ENCODE results near the gene TNFRSF12A. TPM values are rescaled to one million over a fixed set of nuclear protein-coding genes. Genes with fewer than 3 reads are reported as not detected.

The TNFRSF12A gene
- total RNA-seq, 4 donors from 2014 or later, result 2.3 to 59.6 (median 30.5) TPM

GRCh38 chr16:2986623-2987188 lies 33.5 kb upstream of the TNFRSF12A start:
- H3K27me3 ChIP-seq, result peaks cover 34% of the 10 kb centered on the region
- H3K9me3 ChIP-seq, result no peaks in the 10 kb centered on the region
- H3K36me3 ChIP-seq, result no peaks in the 10 kb centered on the region
- peaks cover 38% of the 10 kb centered on the region for H3K4me1 ChIP-seq
- H3K4me3 ChIP-seq, result no peak overlapping the region
- no peak for DNase-seq (ENCODE audit: low spot score in 2 of 2)
- no peak overlapping the region for H3K27ac ChIP-seq
- WGBS, result 77% methylated on average over 4 of the region's 17 CpGs
- no peak for TF ChIP-seq POLR2AphosphoS5 (IDR thresholded peaks at IDR 0.05)
- no peak for TF ChIP-seq EP300 (IDR thresholded peaks at IDR 0.05)
- no peak for TF ChIP-seq CTCF (IDR thresholded peaks at IDR 0.05)
- no peak for TF ChIP-seq POLR2A (IDR thresholded peaks at IDR 0.05)

GRCh38 chr16:2987286-2987685 lies 32.9 kb upstream of the TNFRSF12A start:
- Histone ChIP-seq H3K4me1 (peaks cover 43% of the 10 kb centered on the region), H3K36me3 (no peaks in the 10 kb centered on the region)
- whole genome bisulfite sequencing, result 95% methylated on average over 4 of the region's 9 CpGs

GRCh38 chr16:2987833-2988232 lies 32.3 kb upstream of the TNFRSF12A start:
- Histone ChIP-seq H3K27ac (no peak overlapping the region), H3K36me3 (no peaks in the 10 kb centered on the region), H3K27me3 (peaks cover 34% of the 10 kb centered on the region), H3K4me1 (peaks cover 47% of the 10 kb centered on the region), H3K4me3 (no peak overlapping the region), H3K9me3 (no peaks in the 10 kb centered on the region)
- WGBS, result 56% methylated on average over 4 of the region's 8 CpGs
- TF ChIP-seq EP300 (IDR thresholded peaks at IDR 0.05), result no peak
- TF ChIP-seq CTCF (IDR thresholded peaks at IDR 0.05), result no peak
- TF ChIP-seq POLR2A (IDR thresholded peaks at IDR 0.05), result no peak
- TF ChIP-seq POLR2AphosphoS5 (IDR thresholded peaks at IDR 0.05), result no peak
- no peak for DNase-seq (ENCODE audit: low spot score in 2 of 2)

More at GRCh38 chr16:2987286-2987685, 32.9 kb upstream of the TNFRSF12A start:
- peaks cover 34% of the 10 kb centered on the region for H3K27me3 ChIP-seq
- no peaks in the 10 kb centered on the region for H3K9me3 ChIP-seq
- no peak for TF ChIP-seq EP300 (IDR thresholded peaks at IDR 0.05)
- no peak for TF ChIP-seq CTCF (IDR thresholded peaks at IDR 0.05)
- TF ChIP-seq POLR2AphosphoS5 (IDR thresholded peaks at IDR 0.05), result no peak
- TF ChIP-seq POLR2A (IDR thresholded peaks at IDR 0.05), result no peak
- H3K4me3 ChIP-seq, result no peak overlapping the region
- no peak overlapping the region for H3K27ac ChIP-seq
- no peak for DNase-seq (ENCODE audit: low spot score in 2 of 2)

- H3K27me3 ChIP-seq, result peaks cover 34% of the 10 kb centered on the region
- peaks cover 47% of the 10 kb centered on the region for H3K4me1 ChIP-seq
- H3K36me3 ChIP-seq, result no peaks in the 10 kb centered on the region
- DNase-seq (ENCODE audit: low spot score in 2 of 2), result no peak
- H3K9me3 ChIP-seq, result no peaks in the 10 kb centered on the region
- H3K27ac ChIP-seq, result no peak overlapping the region
- TF ChIP-seq CTCF (IDR thresholded peaks at IDR 0.05), result no peak
- no peak for TF ChIP-seq POLR2AphosphoS5 (IDR thresholded peaks at IDR 0.05)
- TF ChIP-seq EP300 (IDR thresholded peaks at IDR 0.05), result no peak
- no peak for TF ChIP-seq POLR2A (IDR thresholded peaks at IDR 0.05)
- 53% methylated on average over 4 of the region's 8 CpGs for WGBS
- no peak overlapping the region for H3K4me3 ChIP-seq
Measured at GRCh38 chr16:2988590-2989099, 31.5 kb upstream of the TNFRSF12A start.

GRCh38 chr16:2990891-2991290 lies 29.3 kb upstream of the TNFRSF12A start:
- H3K27ac ChIP-seq, result no peak overlapping the region
- no peaks in the 10 kb centered on the region for H3K36me3 ChIP-seq
- DNase-seq (ENCODE audit: low spot score in 2 of 2), result no peak
- H3K9me3 ChIP-seq, result no peaks in the 10 kb centered on the region
- TF ChIP-seq POLR2A (IDR thresholded peaks at IDR 0.05) (no peak), EP300 (IDR thresholded peaks at IDR 0.05) (no peak), POLR2AphosphoS5 (IDR thresholded peaks at IDR 0.05) (no peak)
- H3K4me3 ChIP-seq, result no peak overlapping the region
- H3K27me3 ChIP-seq, result peaks cover 37% of the 10 kb centered on the region
- peaks cover 50% of the 10 kb centered on the region for H3K4me1 ChIP-seq
- WGBS, result 42% methylated on average over 10 of the region's 10 CpGs
